ENCODE results near the gene BIK.

- TF ChIP-seq POLR2A (IDR thresholded peaks at IDR 0.05; ENCODE audit: low read depth, low read length) = no peak; the same call in 1 of the 2 replicates
- TF ChIP-seq POLR2AphosphoS5 (IDR thresholded peaks at IDR 0.05; ENCODE audit: low read depth, low read length) = no peak
- TF ChIP-seq TAF1 (IDR thresholded peaks at IDR 0.05; ENCODE audit: borderline replicate concordance, low read depth, low read length) = no peak
These were observed 18.4 kb downstream of the BIK start for GRCh38 chr22:43128928-43129424.

Data from GM12892 (cell line).